Neuronal stem cell (in vitro differentiated cells): ENCODE data around the gene NUDT12.

ENCODE experiments used
- DNase-seq: peaks from one replicate; pipeline ENCODE4 v3.0.0-alpha.2; 2013; ENCODE audit warnings: low spot score
- H2AFZ ChIP-seq: one replicate; pipeline ENCODE4 v1.6.1; 2013; ENCODE audit warnings: mild to moderate bottlenecking, low read length, inconsistent platforms
- H2AK5ac ChIP-seq: 2 replicates; pipeline ENCODE4 v1.6.1; 2013; ENCODE audit warnings: low read depth, mild to moderate bottlenecking, inconsistent platforms, low read length, moderate library complexity, mixed read lengths
- H2BK120ac ChIP-seq: 2 replicates; pipeline ENCODE4 v1.6.1; 2013; ENCODE audit warnings: low read depth, mild to moderate bottlenecking, inconsistent platforms, low read length, moderate library complexity, mixed read lengths
- H2BK12ac ChIP-seq: one replicate; pipeline ENCODE4 v1.6.1; 2013; ENCODE audit warnings: low read length, inconsistent platforms
- H2BK15ac ChIP-seq: 2 replicates; pipeline ENCODE4 v1.6.1; 2013; ENCODE audit warnings: mild to moderate bottlenecking, low read length, inconsistent platforms, mixed read lengths
- H2BK5ac ChIP-seq: one replicate; pipeline ENCODE4 v1.6.1; 2013; ENCODE audit warnings: inconsistent platforms, mild to moderate bottlenecking, low read length, moderate library complexity
- H3K14ac ChIP-seq: one replicate; pipeline ENCODE4 v1.6.1; 2013; ENCODE audit warnings: low read length, inconsistent platforms
- H3K18ac ChIP-seq: 2 replicates; pipeline ENCODE4 v1.6.1; 2013; ENCODE audit warnings: low read length, inconsistent platforms
- H3K23ac ChIP-seq: 2 replicates; pipeline ENCODE4 v1.6.1; 2013; ENCODE audit warnings: low read depth, mild to moderate bottlenecking, mixed read lengths, low read length, inconsistent platforms; ENCODE audit not compliant: poor library complexity
- H3K27ac ChIP-seq: replicated peaks from 3 replicates; pipeline ENCODE4 v1.5.1; 2013; ENCODE audit warnings: low read length, inconsistent platforms
- H3K27me3 ChIP-seq, 3 experiments: 2 replicates each; pipeline ENCODE4 v1.6.1; 2013; ENCODE audit warnings: low read length in 3 of 3, mild to moderate bottlenecking in 2 of 3, inconsistent platforms in 1 of 3, low read depth in 1 of 3, mixed read lengths in 1 of 3, moderate library complexity in 1 of 3; ENCODE audit not compliant: control insufficient read depth in 3 of 3, insufficient read depth in 3 of 3
- H3K36me3 ChIP-seq, 2 donors: replicated peaks in 1 of 2; 2 replicates each; pipeline ENCODE4 v1.6.1; 2013; ENCODE audit warnings: low read length in 2 of 2; ENCODE audit not compliant: control insufficient read depth in 2 of 2, insufficient read depth in 2 of 2
- H3K4ac ChIP-seq: 2 replicates; pipeline ENCODE4 v1.6.1; 2013; ENCODE audit warnings: inconsistent platforms, mild to moderate bottlenecking, low read length, moderate library complexity
- H3K4me1 ChIP-seq, 2 donors: 1 replicate in 1 of 2; 2 replicates in 1 of 2; pipeline ENCODE4 v1.6.1; 2013; ENCODE audit warnings: low read length in 2 of 2, low read depth in 1 of 2; ENCODE audit not compliant: control insufficient read depth in 2 of 2, insufficient read depth in 1 of 2
- H3K4me2 ChIP-seq: one replicate; pipeline ENCODE4 v1.6.1; 2013; ENCODE audit warnings: mild to moderate bottlenecking, low read length, inconsistent platforms; ENCODE audit not compliant: insufficient read depth, poor library complexity, severe bottlenecking
- H3K4me3 ChIP-seq, 2 donors: 2 replicates each; pipeline ENCODE4 v1.5.1; 2013; ENCODE audit warnings: low read length in 2 of 2, mild to moderate bottlenecking in 2 of 2, inconsistent platforms in 1 of 2, moderate library complexity in 1 of 2
- H3K79me1 ChIP-seq: one replicate; pipeline ENCODE4 v1.6.1; 2013; ENCODE audit warnings: low read depth, mild to moderate bottlenecking, inconsistent platforms, low read length, moderate library complexity
- H3K9ac ChIP-seq: one replicate; pipeline ENCODE4 v1.6.1; 2013; ENCODE audit warnings: mild to moderate bottlenecking, low read depth, low read length, inconsistent platforms; ENCODE audit not compliant: poor library complexity
- H3K9me3 ChIP-seq, 2 donors: replicated peaks in 1 of 2; 2 replicates each; pipeline versions ENCODE3 to v1.6.1; 2013; ENCODE audit warnings: low read length in 2 of 2, mild to moderate bottlenecking in 2 of 2, inconsistent platforms in 1 of 2, low read depth in 1 of 2, mixed read lengths in 1 of 2, moderate library complexity in 1 of 2; ENCODE audit not compliant: control insufficient read depth in 2 of 2, insufficient read depth in 1 of 2
- H4K8ac ChIP-seq: one replicate; pipeline ENCODE4 v1.6.1; 2013; ENCODE audit warnings: low read depth, mild to moderate bottlenecking, inconsistent platforms, low read length, moderate library complexity
- H4K91ac ChIP-seq: one replicate; pipeline ENCODE4 v1.6.1; 2013; ENCODE audit warnings: low read length, low read depth, mild to moderate bottlenecking, inconsistent platforms; ENCODE audit not compliant: poor library complexity
- WGBS, 2 donors: extraction: QIAGEN DNeasy Blood & Tissue Kit; methylation state at CpG; one replicate each; pipeline ENCODE4 v1.1.7; 2013; ENCODE audit warnings: missing lambda C conversion rate in 2 of 2, mixed read lengths in 1 of 2; ENCODE audit not compliant: insufficient read length in 2 of 2, insufficient replicate concordance in 1 of 2; ENCODE audit errors: extremely low coverage in 2 of 2; 5-methylcytosine and 5-hydroxymethylcytosine counted together

NUDT12 gene

GRCh38 chr5:103542441-103542840, 20.1 kb downstream of the NUDT12 start:
- no peak overlapping the region for H3K4ac ChIP-seq
- no peak overlapping the region for H3K14ac ChIP-seq
- no peak overlapping the region for H3K18ac ChIP-seq
- no peak overlapping the region for H3K4me2 ChIP-seq
- H3K4me3 ChIP-seq: no peak overlapping the region
- DNase-seq: no peak
- no peak overlapping the region for H3K9ac ChIP-seq
- H3K9me3 ChIP-seq: no peaks in the 10 kb centered on the region
- no peak overlapping the region for H4K91ac ChIP-seq
- no peak overlapping the region for H2BK15ac ChIP-seq
- no peak overlapping the region for H2AFZ ChIP-seq
- no peaks in the 10 kb centered on the region for H3K36me3 ChIP-seq
- no peaks in the 10 kb centered on the region for H3K79me1 ChIP-seq
- no peak overlapping the region for H2AK5ac ChIP-seq
- H3K23ac ChIP-seq: no peak overlapping the region
- no peak overlapping the region for H3K27ac ChIP-seq
- peaks cover 0 to 9% of the 10 kb centered on the region in 2 donors for H3K4me1 ChIP-seq
- H3K27me3 ChIP-seq: no peaks in the 10 kb centered on the region
- no peak overlapping the region for H4K8ac ChIP-seq
- H2BK12ac ChIP-seq: no peak overlapping the region
- H2BK120ac ChIP-seq: no peak overlapping the region
- H2BK5ac ChIP-seq: no peak overlapping the region

- no peak overlapping the region for H2BK120ac ChIP-seq
- no peak overlapping the region for H2BK15ac ChIP-seq
- no peak overlapping the region for H3K18ac ChIP-seq
- no peak overlapping the region for H3K4me3 ChIP-seq
- no peak overlapping the region for H3K9ac ChIP-seq
- peak overlapping the region; percentile 18 for H2AFZ ChIP-seq
- H2BK12ac ChIP-seq: no peak overlapping the region
- no peak overlapping the region for H4K91ac ChIP-seq
- H3K4me2 ChIP-seq: no peak overlapping the region
- H2AK5ac ChIP-seq: no peak overlapping the region
- no peak overlapping the region for H2BK5ac ChIP-seq
- H3K27ac ChIP-seq: no peak overlapping the region
- H3K27me3 ChIP-seq: no peaks in the 10 kb centered on the region
- no peaks in the 10 kb centered on the region for H3K9me3 ChIP-seq
- H3K4ac ChIP-seq: no peak overlapping the region
- no peaks in the 10 kb centered on the region for H3K36me3 ChIP-seq
- H3K79me1 ChIP-seq: no peaks in the 10 kb centered on the region
- H3K4me1 ChIP-seq: peaks cover 0 to 9% of the 10 kb centered on the region in 2 donors
- no peak for DNase-seq
- WGBS, 2 donors: no CpG with 5 or more reads among the region's 3 CpGs
- H3K23ac ChIP-seq: no peak overlapping the region
- H4K8ac ChIP-seq: no peak overlapping the region
- H3K14ac ChIP-seq: no peak overlapping the region
Measured at GRCh38 chr5:103541569-103541968, 21.0 kb downstream of the NUDT12 start.

GRCh38 chr5:103541114-103541513, 21.5 kb downstream of the NUDT12 start:
- Histone ChIP-seq H3K27me3 (no peaks in the 10 kb centered on the region), H3K79me1 (no peaks in the 10 kb centered on the region), H3K18ac (no peak overlapping the region), H3K4ac (no peak overlapping the region), H2BK15ac (no peak overlapping the region), H3K14ac (no peak overlapping the region), H2AK5ac (no peak overlapping the region), H4K8ac (no peak overlapping the region), H3K36me3 (no peaks in the 10 kb centered on the region), H3K9ac (no peak overlapping the region), H2BK5ac (no peak overlapping the region), H3K23ac (no peak overlapping the region), H2BK120ac (no peak overlapping the region), H2AFZ (no peak overlapping the region), H2BK12ac (no peak overlapping the region), H3K27ac (no peak overlapping the region), H3K4me3 (no peak overlapping the region), H3K9me3 (no peaks in the 10 kb centered on the region), H3K4me2 (no peak overlapping the region), H3K4me1 (peaks cover 0 to 9% of the 10 kb centered on the region in 2 donors), H4K91ac (no peak overlapping the region)
- DNase-seq: no peak
- WGBS, 2 donors: no CpG with 5 or more reads among the region's 2 CpGs

GRCh38 chr5:103539376-103540330, 22.9 kb downstream of the NUDT12 start:
- no peak overlapping the region for H2BK15ac ChIP-seq
- no peak overlapping the region for H3K23ac ChIP-seq
- H3K79me1 ChIP-seq: no peaks in the 10 kb centered on the region
- no peak overlapping the region for H3K4ac ChIP-seq
- no peak overlapping the region for H3K4me2 ChIP-seq
- H2AK5ac ChIP-seq: no peak overlapping the region
- H2BK120ac ChIP-seq: no peak overlapping the region
- H3K4me1 ChIP-seq: peaks cover 0 to 9% of the 10 kb centered on the region in 2 donors
- no peak overlapping the region for H2BK5ac ChIP-seq
- H3K9me3 ChIP-seq: no peaks in the 10 kb centered on the region
- H3K4me3 ChIP-seq: no peak overlapping the region
- no peak overlapping the region for H3K9ac ChIP-seq
- peak overlapping the region; percentile 38 for H2AFZ ChIP-seq
- H4K91ac ChIP-seq: no peak overlapping the region
- no CpG with 5 or more reads among the region's 3 CpGs for WGBS, 2 donors
- no peak overlapping the region for H3K14ac ChIP-seq
- no peaks in the 10 kb centered on the region for H3K36me3 ChIP-seq
- H2BK12ac ChIP-seq: no peak overlapping the region
- H4K8ac ChIP-seq: no peak overlapping the region
- no peaks in the 10 kb centered on the region for H3K27me3 ChIP-seq
- H3K27ac ChIP-seq: no peak overlapping the region
- DNase-seq: no peak
- H3K18ac ChIP-seq: no peak overlapping the region
